B cell (primary cell): Measurements from ENCODE around the gene CUL9. TPM values are rescaled to one million over a fixed set of nuclear protein-coding genes. Genes with fewer than 3 reads are reported as not detected.
A peak's percentile ranks its signal among the peaks of the same experiment; 100 is the strongest.

Source experiments
- ATAC-seq: fragments of 200-7000 bp; cut with Tn5 transposase; one replicate; pipeline ENCODE4 v1.10.0; 2021; ENCODE audit warnings: low read depth, mild to moderate bottlenecking, moderate number of reproducible peaks, moderate library complexity
- CTCF ChIA-PET: fragments of 350-600 bp; sonication (Branson Sonifier 250); formaldehyde crosslinking; loops from one replicate; lab custom pipeline; 2021; ENCODE audit warnings: antibody characterized with exemption, inconsistent platforms; lab: Charles Lee
- POLR2A ChIA-PET: fragments of 350-600 bp; sonication (Branson Sonifier 250); formaldehyde crosslinking; loops from one replicate; lab custom pipeline; 2021; ENCODE audit warnings: antibody characterized with exemption; lab: Charles Lee
- DNase-seq: peaks from one replicate; pipeline ENCODE4 v3.0.0; 2013
- H2AFZ ChIP-seq: 2 replicates; pipeline ENCODE4 v1.6.1; 2012; ENCODE audit warnings: mild to moderate bottlenecking, low read depth, low read length; ENCODE audit not compliant: insufficient read depth, poor library complexity, severe bottlenecking
- H3K27ac ChIP-seq, 2 donors: 1 replicate in 1 of 2; 2 replicates in 1 of 2; pipeline ENCODE4 v1.5.1; 2012 to 2013; ENCODE audit warnings: low read length in 2 of 2, mild to moderate bottlenecking in 2 of 2, moderate library complexity in 1 of 2
- H3K27me3 ChIP-seq, 4 experiments: fragments of 200-600 bp in 1 of 4; sonication (generic) in 1 of 4; replicated peaks in 1 of 4; 1 replicate in 2 of 4; 2 replicates in 2 of 4; pipeline versions ENCODE4 v1.6.1 to v1.7.0; 2013 to 2016; ENCODE audit warnings: low read length in 3 of 4, mild to moderate bottlenecking in 2 of 4, mixed read lengths in 1 of 4, moderate library complexity in 1 of 4; ENCODE audit not compliant: insufficient read depth in 4 of 4, control insufficient read depth in 3 of 4; ENCODE audit errors: control extremely low read depth in 1 of 4
- H3K36me3 ChIP-seq, 2 experiments: replicated peaks in 1 of 2; 1 replicate in 1 of 2; 2 replicates in 1 of 2; pipeline versions ENCODE4 v1.6.1 to v1.7.1; 2013; ENCODE audit warnings: low read length in 1 of 2; ENCODE audit not compliant: insufficient read depth in 2 of 2, control insufficient read depth in 1 of 2; ENCODE audit errors: control extremely low read depth in 1 of 2, extremely low read depth in 1 of 2
- H3K4me1 ChIP-seq, 2 donors: fragments of 200-600 bp in 1 of 2; sonication (generic) in 1 of 2; 1 replicate in 1 of 2; 2 replicates in 1 of 2; pipeline versions ENCODE4 v1.5.1 to v1.6.1; 2013 to 2017; ENCODE audit warnings: low read length in 2 of 2; ENCODE audit not compliant: control insufficient read depth in 2 of 2, insufficient read depth in 2 of 2
- H3K4me2 ChIP-seq: replicated peaks from 2 replicates; pipeline ENCODE3; 2012; ENCODE audit warnings: mild to moderate bottlenecking, low read depth, low read length; ENCODE audit not compliant: poor library complexity, severe bottlenecking
- H3K4me3 ChIP-seq, 5 experiments: fragments of 200-600 bp in 1 of 5; sonication (generic) in 1 of 5; 1 replicate in 3 of 5; 2 replicates in 2 of 5; pipeline versions ENCODE4 v1.5.1 to v1.7.0; 2011 to 2016; ENCODE audit warnings: low read length in 4 of 5, mild to moderate bottlenecking in 4 of 5, low read depth in 2 of 5, control low read depth in 1 of 5, moderate library complexity in 1 of 5; ENCODE audit not compliant: insufficient read depth in 1 of 5; ENCODE audit errors: control extremely low read depth in 1 of 5, extremely low read depth in 1 of 5
- H3K79me2 ChIP-seq: fragments of 200-600 bp; sonication (generic); one replicate; pipeline ENCODE4 v1.6.0; 2016; ENCODE audit warnings: low read length; ENCODE audit not compliant: control insufficient read depth, insufficient read depth
- H3K9ac ChIP-seq: fragments of 200-600 bp; sonication (generic); 2 replicates; pipeline ENCODE4 v1.6.1; 2017; ENCODE audit warnings: mild to moderate bottlenecking, low read length, moderate library complexity
- H3K9me3 ChIP-seq, 3 donors: one replicate each; pipeline versions ENCODE4 v1.6.1 to v1.7.1; 2013; ENCODE audit warnings: low read length in 2 of 3; ENCODE audit not compliant: control insufficient read depth in 2 of 3, insufficient read depth in 1 of 3; ENCODE audit errors: control extremely low read depth in 1 of 3
- H4K20me1 ChIP-seq: 2 replicates; pipeline ENCODE4 v1.6.0; 2012; ENCODE audit warnings: mild to moderate bottlenecking, low read length; ENCODE audit not compliant: insufficient read depth, control insufficient read depth, poor library complexity, severe bottlenecking
- H3K27ac Mint-ChIP-seq: one replicate; pipeline ENCODE4 v1.8.0; 2021; ENCODE audit warnings: mixed read lengths
- H3K27me3 Mint-ChIP-seq: one replicate; pipeline ENCODE4 v1.8.0; 2021; ENCODE audit warnings: mixed read lengths
- H3K4me1 Mint-ChIP-seq: one replicate; pipeline ENCODE4 v1.8.0; 2021; ENCODE audit warnings: mixed read lengths
- H3K4me3 Mint-ChIP-seq: one replicate; pipeline ENCODE4 v1.8.0; 2021; ENCODE audit warnings: mixed read lengths
- H3K9me3 Mint-ChIP-seq: one replicate; pipeline ENCODE4 v1.8.0; 2022; ENCODE audit warnings: mixed read lengths; ENCODE audit not compliant: insufficient read depth
- CTCF ChIP-seq: fragments of 200-600 bp; IDR thresholded peaks from one replicate; pipeline ENCODE4 v1.8.0; 2022; ENCODE audit warnings: antibody characterized with exemption, mild to moderate bottlenecking
- EZH2 ChIP-seq: IDR thresholded peaks from 2 replicates; pipeline ENCODE4 v1.6.1; 2012; ENCODE audit warnings: borderline replicate concordance, low read depth, mild to moderate bottlenecking, moderate library complexity, low read length; ENCODE audit not compliant: insufficient read depth, poor library complexity, severe bottlenecking
- WGBS: methylation state at CpG from one replicate; pipeline ENCODE4 v1.1.5; 2013; ENCODE audit warnings: missing lambda C conversion rate; ENCODE audit not compliant: insufficient coverage; 5-methylcytosine and 5-hydroxymethylcytosine counted together
- intact Hi-C: fragments of 100-400 bp; cut with micrococcal nuclease; formaldehyde crosslinking; loops from one replicate; pipeline ENCODE4 v1.10.0; 2022
- polyA plus RNA-seq: library from polyadenylated mRNA; depleted of rRNA; stranded (reverse); fragments of >200 nt; gene quantifications from 2 replicates; pipeline ENCODE4 v1.2.3, GENCODE V29; 2012
- total RNA-seq, 2 donors: library from RNA; stranded (reverse); fragments of 120-200 nt in 1 of 2; gene quantifications; 1 replicate in 1 of 2; 2 replicates in 1 of 2; pipeline versions ENCODE4 v1.2.3 to v1.2.4, GENCODE V29; 2013 to 2022

Gene CUL9
- total and polyA plus RNA-seq, 2 donors (not counting 1 experiment from before 2014, with no cell fraction given): 98.0 to 110 TPM

DNA sequence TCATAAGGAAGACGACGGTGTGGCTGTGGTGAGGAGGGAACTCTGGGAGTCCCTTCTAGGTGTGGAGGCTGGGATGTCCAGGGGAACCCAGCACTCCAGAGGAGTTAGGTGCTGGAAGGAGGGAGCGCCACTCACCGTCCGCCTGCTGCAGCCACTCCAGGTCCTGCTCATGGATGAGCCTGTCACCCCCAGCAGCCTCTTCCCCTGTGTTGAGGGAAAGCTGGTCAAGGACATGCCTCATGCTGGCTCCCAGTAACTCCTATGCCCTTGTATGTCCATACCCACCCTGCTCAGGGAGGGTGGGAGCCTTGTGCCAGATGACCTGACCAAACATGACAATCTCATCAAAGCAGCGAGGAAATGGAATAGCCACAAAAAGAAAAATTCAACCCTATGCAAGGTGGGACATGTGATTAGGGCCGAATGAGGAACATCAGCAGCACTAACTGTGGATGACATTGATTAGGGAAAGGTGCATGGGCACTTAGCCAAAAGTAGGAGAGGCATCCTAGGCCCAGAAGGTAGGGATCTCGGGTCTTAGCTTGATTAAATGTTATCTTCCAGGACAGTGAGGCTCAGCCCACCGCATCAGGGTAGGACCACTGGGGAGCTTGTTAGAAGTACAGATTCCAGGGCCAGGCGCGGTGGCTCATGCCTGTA is 44.3 kb downstream of the CUL9 start:
- intact Hi-C loops: loop anchor here (10.0 kb wide), 1 partner anchor 398 kb away; the partner anchor contains the start of gene GTPBP2
- ATAC-seq (no peak), DNase-seq (peak; percentile 29)
- H3K4me3 ChIP-seq: no peak overlapping the region
- H3K27ac Mint-ChIP-seq: peak overlapping the region; percentile 85
- peaks cover 50 to 65% of the 10 kb centered on the region in 2 donors for H3K4me1 ChIP-seq
- no peaks in the 10 kb centered on the region for H3K9me3 ChIP-seq
- peak overlapping the region; percentile 44 for H3K4me3 Mint-ChIP-seq
- 87% methylated on average over 7 of the region's 11 CpGs for WGBS
- ChIA-PET CTCF (no interaction called here), POLR2A (interaction anchor here (0.6 to 2.3 kb wide), 2 partner anchors 20 to 507 kb away, joined by 6 to 7 read pairs; no protein-coding TSS in a partner anchor)
- peaks cover 3% of the 10 kb centered on the region for H3K27me3 Mint-ChIP-seq
- H3K9ac ChIP-seq: no peak overlapping the region
- peaks cover 0 to 3% (median 0%) of the 10 kb centered on the region in 4 experiments for H3K27me3 ChIP-seq
- H2AFZ ChIP-seq: no peak overlapping the region
- peaks cover 52% of the 10 kb centered on the region for H3K4me1 Mint-ChIP-seq
- H3K79me2 ChIP-seq: peaks cover 52% of the 10 kb centered on the region
- no peaks in the 10 kb centered on the region for H3K9me3 Mint-ChIP-seq
- TF ChIP-seq EZH2 (no peak), CTCF (no peak)
- H3K36me3 ChIP-seq: peaks cover 0 to 16% of the 10 kb centered on the region in 2 experiments
- H4K20me1 ChIP-seq: no peaks in the 10 kb centered on the region
- H3K4me2 ChIP-seq: no peak overlapping the region
- H3K27ac ChIP-seq: peak overlapping the region; percentile 99 to 100
